ENCODE measurements around the gene PABPC1L. TPM values are rescaled to one million over a fixed set of nuclear protein-coding genes. Genes with fewer than 3 reads are reported as not detected.

Gene PABPC1L
- polyA plus RNA-seq, 2 of the 4 experiments (the other 2 are of a cell fraction), result 37.1 to 73.1 TPM

DNA sequence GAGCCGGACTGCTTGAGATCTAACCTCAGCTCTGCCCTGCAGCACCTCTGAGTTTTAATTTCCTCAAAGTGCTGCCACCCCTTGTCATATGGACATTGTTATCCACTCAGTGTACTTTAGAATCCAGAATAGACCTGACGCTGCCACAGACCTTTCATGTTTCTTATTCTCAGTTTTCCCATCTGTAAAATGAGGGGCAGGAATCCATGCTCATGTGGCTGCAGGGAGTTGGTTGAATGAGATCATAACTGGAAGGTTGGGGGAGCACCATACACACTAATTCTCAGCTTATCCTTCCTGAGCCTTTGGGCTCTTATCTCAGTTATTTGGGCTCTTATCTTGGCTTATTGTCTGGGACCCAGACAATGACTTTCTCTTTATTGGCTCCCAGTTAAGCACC lies 2.3 kb downstream of the PABPC1L start (continued):
- no peak for TF ChIP-seq GATA3 (IDR thresholded peaks at IDR 0.05; ENCODE audit: borderline replicate concordance)
- no peak for TF ChIP-seq EHF (CRISPR knock-in tag; IDR thresholded peaks at IDR 0.05)
- no peak for TF ChIP-seq HEYL (CRISPR knock-in tag; IDR thresholded peaks at IDR 0.05)
- TF ChIP-seq FOXS1 (CRISPR knock-in tag; IDR thresholded peaks at IDR 0.05), result no peak
- no peak for TF ChIP-seq PBX3 (IDR thresholded peaks at IDR 0.05)
- no peak for TF ChIP-seq E2F6 (IDR thresholded peaks at IDR 0.05; ENCODE audit: borderline replicate concordance, low read depth)
- TF ChIP-seq BHLHE40 (IDR thresholded peaks at IDR 0.05; ENCODE audit: low read depth, low read length), result no peak
- TF ChIP-seq REST (IDR thresholded peaks at IDR 0.05), result no peak
- TF ChIP-seq POLR2A (IDR thresholded peaks at IDR 0.05; ENCODE audit: low read length), result no peak
- no peak for TF ChIP-seq MAFK (IDR thresholded peaks at IDR 0.05; ENCODE audit: partially characterized antibody)

- Histone ChIP-seq H3K4me2 (no peak overlapping the region), H3K4me3 (no peak overlapping the region), H3K27ac (no peak overlapping the region), H3K4me1 (peaks cover 5% of the 10 kb centered on the region; the same call in 1 of the 3 replicates), H3K9me3 (no peaks in the 10 kb centered on the region)
- CTCF ChIA-PET, result no interaction called here
- POLR2A ChIA-PET, result no interaction called here
- no peak for DNase-seq (ENCODE audit: low read depth in 1 of 2, low spot score in 1 of 2)
- no peak for ATAC-seq
- no peak for FAIRE-seq
- TF ChIP-seq JUNB (IDR thresholded peaks at IDR 0.05), result no peak
- TF ChIP-seq FOSB (CRISPR knock-in tag; IDR thresholded peaks at IDR 0.05), result no peak
- no peak for TF ChIP-seq RNF2 (IDR thresholded peaks at IDR 0.05; ENCODE audit: borderline replicate concordance, low read depth)
- TF ChIP-seq, protein P1, sequence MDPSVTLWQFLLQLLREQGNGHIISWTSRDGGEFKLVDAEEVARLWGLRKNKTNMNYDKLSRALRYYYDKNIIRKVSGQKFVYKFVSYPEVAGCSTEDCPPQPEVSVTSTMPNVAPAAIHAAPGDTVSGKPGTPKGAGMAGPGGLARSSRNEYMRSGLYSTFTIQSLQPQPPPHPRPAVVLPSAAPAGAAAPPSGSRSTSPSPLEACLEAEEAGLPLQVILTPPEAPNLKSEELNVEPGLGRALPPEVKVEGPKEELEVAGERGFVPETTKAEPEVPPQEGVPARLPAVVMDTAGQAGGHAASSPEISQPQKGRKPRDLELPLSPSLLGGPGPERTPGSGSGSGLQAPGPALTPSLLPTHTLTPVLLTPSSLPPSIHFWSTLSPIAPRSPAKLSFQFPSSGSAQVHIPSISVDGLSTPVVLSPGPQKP (IDR thresholded peaks at IDR 0.05; ENCODE audit: low read depth, low read length), result no peak
- TF ChIP-seq BHLHE40 (IDR thresholded peaks at IDR 0.05; ENCODE audit: low read depth, low read length), result no peak
- 67% methylated on average over 1 of the region's 1 CpG for WGBS (ENCODE audit: missing lambda C conversion rate)
Observed at GRCh38 chr20:44914924-44915323, 5.1 kb downstream of the PABPC1L start.

DNA sequence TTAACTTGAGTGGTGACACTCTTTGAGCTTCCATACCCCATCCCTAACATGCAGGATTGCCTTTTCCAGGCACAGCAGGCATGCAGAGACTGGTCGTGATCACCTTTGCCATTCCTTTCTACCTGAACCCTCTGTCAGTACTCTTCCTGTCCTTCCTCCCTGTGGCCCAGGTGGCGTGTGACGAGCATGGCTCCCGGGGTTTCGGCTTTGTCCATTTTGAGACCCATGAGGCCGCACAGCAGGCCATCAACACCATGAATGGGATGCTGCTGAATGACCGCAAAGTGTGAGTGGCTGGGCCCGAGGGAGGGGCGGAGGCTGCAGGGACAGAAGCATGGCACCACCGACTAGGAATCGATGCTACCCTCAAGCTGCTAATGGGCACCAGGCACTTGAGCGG lies 6.7 kb downstream of the PABPC1L start:
- Histone ChIP-seq H3K4me3 (no peak overlapping the region), H3K4me2 (no peak overlapping the region), H3K4me1 (peaks cover 4% of the 10 kb centered on the region; the same call in 1 of the 3 replicates), H3K9me3 (no peaks in the 10 kb centered on the region), H3K27ac (no peak overlapping the region)
- POLR2A ChIA-PET, result no interaction called here
- ATAC-seq, result no peak
- WGBS (ENCODE audit: missing lambda C conversion rate), result 91% methylated on average over 12 of the region's 12 CpGs
- CTCF ChIA-PET, result interaction anchor here (1.0 to 1.8 kb wide), 3 partner anchors 11 to 233 kb away, joined by 3 to 4 read pairs (median 3); no protein-coding TSS in a partner anchor
- no peak for DNase-seq (ENCODE audit: low read depth in 1 of 2, low spot score in 1 of 2)
- TF ChIP-seq HOXA7 (CRISPR knock-in tag; IDR thresholded peaks at IDR 0.05) (no peak), EP300 (IDR thresholded peaks at IDR 0.05) (no peak), FOXS1 (CRISPR knock-in tag; IDR thresholded peaks at IDR 0.05) (no peak), POLR2A (IDR thresholded peaks at IDR 0.05; ENCODE audit: low read length) (no peak), HOXB13 (CRISPR knock-in tag; IDR thresholded peaks at IDR 0.05; ENCODE audit: low read depth) (no peak), MAFK (IDR thresholded peaks at IDR 0.05; ENCODE audit: partially characterized antibody) (no peak), MAZ (IDR thresholded peaks at IDR 0.05; ENCODE audit: borderline replicate concordance, low read depth, low read length) (no peak), JUN (IDR thresholded peaks at IDR 0.05) (no peak), BHLHE40 (IDR thresholded peaks at IDR 0.05; ENCODE audit: low read depth, low read length) (no peak), REST (IDR thresholded peaks at IDR 0.05) (no peak)
- TF ChIP-seq, protein P2, sequence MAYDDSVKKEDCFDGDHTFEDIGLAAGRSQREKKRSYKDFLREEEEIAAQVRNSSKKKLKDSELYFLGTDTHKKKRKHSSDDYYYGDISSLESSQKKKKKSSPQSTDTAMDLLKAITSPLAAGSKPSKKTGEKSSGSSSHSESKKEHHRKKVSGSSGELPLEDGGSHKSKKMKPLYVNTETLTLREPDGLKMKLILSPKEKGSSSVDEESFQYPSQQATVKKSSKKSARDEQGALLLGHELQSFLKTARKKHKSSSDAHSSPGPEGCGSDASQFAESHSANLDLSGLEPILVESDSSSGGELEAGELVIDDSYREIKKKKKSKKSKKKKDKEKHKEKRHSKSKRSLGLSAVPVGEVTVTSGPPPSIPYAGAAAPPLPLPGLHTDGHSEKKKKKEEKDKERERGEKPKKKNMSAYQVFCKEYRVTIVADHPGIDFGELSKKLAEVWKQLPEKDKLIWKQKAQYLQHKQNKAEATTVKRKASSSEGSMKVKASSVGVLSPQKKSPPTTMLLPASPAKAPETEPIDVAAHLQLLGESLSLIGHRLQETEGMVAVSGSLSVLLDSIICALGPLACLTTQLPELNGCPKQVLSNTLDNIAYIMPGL (CRISPR knock-in tag; IDR thresholded peaks at IDR 0.05; ENCODE audit: borderline replicate concordance), result no peak
- FAIRE-seq, result no peak

All from A549 (cell line).